Muscle of back (tissue), 11 donors: ENCODE data around the gene HOXD3. TPM values are rescaled to one million over a fixed set of nuclear protein-coding genes. Genes with fewer than 3 reads are reported as not detected.

Source experiments
- DNase-seq, 3 donors: peaks; one replicate each; pipeline versions ENCODE4 v3.0.0 to v3.0.0-alpha.2; 2013
- polyA plus RNA-seq, 10 donors: library from polyadenylated mRNA; unstranded; fragments of 120-200 nt; gene quantifications; one replicate each; pipeline ENCODE4 v1.2.1, GENCODE V29; 2013; ENCODE audit not compliant: insufficient read length in 10 of 10

Gene HOXD3
- polyA plus RNA-seq, 10 donors: 2.2 to 5.9 (median 3.2) TPM

- DNase-seq: no peak
These were observed 36.5 kb upstream of the HOXD3 start for GRCh38 chr2:176120364-176121189.

DNA sequence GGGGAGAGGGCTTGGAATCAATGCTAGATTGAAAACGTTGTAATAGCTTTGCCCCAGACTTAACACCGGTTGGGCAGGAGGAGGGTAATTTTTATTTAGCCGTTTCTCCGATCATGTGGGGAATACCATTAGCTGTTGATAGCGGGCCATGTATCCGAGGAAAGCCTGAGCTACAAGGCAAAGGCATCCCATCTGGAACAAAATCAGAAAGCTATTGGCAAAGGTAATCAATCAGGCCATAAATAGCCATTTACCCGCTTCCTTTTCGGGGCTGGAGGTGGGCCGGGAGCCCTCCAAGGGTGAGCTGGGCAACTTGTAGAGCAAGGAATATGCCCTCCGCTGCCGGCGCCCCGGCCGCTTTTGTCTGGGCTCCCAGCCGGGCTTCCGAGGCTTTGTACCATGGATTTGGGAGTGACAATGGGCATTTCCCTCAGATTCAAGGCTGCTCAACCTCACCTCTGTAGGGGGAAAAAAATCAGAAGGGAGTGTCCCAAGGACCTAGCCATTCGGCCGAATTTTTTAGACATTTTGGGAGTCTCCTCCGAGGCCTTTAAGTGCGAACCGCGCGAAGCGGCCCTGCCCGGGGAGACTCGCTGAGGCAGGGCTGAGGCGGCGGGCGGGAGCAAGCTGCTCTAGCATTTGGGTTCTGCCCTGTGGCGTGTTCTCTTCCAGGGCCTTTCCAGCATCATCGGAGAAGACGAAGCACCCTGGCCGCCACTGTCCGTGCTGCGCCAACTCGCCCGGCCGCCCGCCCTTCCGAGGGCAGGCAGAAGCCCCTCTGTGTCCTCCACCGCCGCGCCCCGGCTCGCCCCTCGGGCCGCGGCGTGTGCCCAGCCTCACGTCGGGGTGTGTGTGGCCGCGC is 35.7 kb upstream of the HOXD3 start:
- no peak for DNase-seq

GRCh38 chr2:176122052-176122682 is 34.9 kb upstream of the HOXD3 start:
- peak in 2 of 3 donors; percentile 61 to 85 for DNase-seq

DNA sequence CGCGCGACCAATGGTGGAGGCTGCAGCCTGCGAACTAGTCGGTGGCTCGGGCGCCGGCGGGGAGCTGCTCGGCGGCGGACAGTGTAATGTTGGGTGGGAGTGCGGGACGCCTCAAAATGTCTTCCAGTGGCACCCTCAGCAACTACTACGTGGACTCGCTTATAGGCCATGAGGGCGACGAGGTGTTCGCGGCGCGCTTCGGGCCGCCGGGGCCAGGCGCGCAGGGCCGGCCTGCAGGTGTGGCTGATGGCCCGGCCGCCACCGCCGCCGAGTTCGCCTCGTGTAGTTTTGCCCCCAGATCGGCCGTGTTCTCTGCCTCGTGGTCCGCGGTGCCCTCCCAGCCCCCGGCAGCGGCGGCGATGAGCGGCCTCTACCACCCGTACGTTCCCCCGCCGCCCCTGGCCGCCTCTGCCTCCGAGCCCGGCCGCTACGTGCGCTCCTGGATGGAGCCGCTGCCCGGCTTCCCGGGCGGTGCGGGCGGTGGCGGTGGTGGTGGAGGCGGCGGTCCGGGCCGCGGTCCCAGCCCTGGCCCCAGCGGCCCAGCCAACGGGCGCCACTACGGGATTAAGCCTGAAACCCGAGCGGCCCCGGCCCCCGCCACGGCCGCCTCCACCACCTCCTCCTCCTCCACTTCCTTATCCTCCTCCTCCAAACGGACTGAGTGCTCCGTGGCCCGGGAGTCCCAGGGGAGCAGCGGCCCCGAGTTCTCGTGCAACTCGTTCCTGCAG is 34.3 kb upstream of the HOXD3 start, which contains the start of gene HOXD9:
Gene HOXD9 (plus strand): TSS at position 37 of the 728 bp plus-strand sequence. CDS start 50 bp downstream, at position 87.
- peak in 2 of 3 donors; percentile 86 to 96 for DNase-seq

- peak in 1 of 3 donors; percentile 84 for DNase-seq
These were observed 33.5 kb upstream of the HOXD3 start for GRCh38 chr2:176123411-176124109.

GRCh38 chr2:176124110-176124946 is 32.8 kb upstream of the HOXD3 start:
- DNase-seq: no peak

DNA sequence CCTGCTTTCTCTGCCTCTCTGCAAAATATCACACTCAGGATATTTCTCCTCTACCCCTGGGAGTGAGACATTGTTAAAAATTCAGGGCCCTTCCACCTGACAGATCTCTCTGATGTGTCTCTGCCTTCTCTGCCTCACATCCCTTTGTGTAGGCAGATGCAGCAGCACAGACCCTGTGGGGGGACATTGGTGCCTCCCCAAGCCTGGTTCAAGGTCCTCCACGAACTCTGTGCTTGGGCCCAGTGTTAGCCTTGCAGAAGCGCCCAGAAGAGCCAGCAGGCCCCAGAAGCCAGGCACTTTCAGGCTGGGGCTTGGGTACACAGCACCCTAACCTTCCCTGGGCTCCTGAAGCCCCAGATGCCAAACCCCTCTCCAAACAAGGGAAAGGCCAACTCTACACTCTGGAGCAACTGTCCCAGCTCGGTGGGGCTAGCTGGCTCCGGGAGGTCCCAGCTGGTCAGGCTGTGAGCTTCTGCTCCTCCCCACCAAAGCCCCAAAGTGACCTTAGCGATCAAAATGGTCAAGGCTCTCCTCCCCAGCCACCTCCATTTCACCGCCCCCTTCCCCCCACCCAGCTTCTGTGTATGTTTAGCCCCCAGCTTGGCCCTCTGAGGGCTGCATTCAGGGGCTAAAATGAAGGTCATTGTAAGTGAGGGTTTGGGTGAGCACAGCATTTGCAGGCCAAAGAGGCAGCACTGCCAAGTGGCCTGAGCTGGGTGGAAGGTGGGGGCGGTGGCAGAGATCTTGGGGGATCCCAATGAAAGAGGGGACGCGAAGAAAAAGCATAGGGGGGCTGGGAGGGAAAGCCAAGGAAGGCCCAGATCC is 31.9 kb upstream of the HOXD3 start:
- no peak for DNase-seq

GRCh38 chr2:176125772-176126054 is 31.4 kb upstream of the HOXD3 start:
- DNase-seq: no peak

DNA sequence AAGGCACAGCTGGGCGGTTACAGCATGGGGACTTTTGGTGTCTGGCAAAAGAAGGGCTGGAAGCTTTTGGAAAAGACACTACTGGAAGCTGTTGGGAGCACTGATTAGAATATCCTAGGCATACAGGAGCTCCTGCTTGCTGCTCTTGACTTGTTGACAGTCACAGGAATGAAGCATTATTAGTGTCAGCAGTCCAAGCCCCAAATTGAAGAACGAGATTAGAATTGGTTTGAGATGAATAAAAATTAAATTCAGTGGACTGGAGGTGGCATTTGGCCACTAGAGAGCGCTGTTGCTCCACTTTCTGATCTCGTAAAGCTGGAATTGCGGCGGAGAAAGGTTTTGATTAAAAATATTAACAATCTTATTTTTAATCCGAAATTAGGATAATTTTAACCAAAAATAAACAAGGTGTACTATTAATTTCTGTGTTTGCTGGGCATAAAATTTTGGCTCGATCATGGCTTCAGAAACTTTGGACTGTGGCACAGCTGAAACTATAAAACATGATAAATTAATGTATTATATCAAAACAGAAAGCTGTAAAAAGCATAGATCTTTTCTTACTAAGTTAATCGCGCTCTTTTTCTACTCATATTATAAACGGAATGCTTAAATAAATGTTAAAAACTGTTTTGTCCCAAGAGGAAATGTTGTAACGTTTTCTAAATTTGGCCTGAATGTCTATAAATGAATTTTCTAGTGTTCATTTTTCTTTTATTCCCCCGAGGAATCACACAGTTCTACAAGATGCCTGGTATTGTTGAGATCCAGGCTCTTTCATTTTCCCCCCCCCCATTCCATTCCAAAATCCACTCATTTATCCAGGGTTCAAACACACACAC is 30.0 kb upstream of the HOXD3 start:
- peak in 2 of 3 donors; percentile 87 to 88 for DNase-seq

GRCh38 chr2:176127774-176128072 is 29.4 kb upstream of the HOXD3 start:
- DNase-seq: no peak

- DNase-seq: peak in 2 of 3 donors; percentile 76 to 93
These were observed 28.7 kb upstream of the HOXD3 start for GRCh38 chr2:176128172-176128981.

DNA sequence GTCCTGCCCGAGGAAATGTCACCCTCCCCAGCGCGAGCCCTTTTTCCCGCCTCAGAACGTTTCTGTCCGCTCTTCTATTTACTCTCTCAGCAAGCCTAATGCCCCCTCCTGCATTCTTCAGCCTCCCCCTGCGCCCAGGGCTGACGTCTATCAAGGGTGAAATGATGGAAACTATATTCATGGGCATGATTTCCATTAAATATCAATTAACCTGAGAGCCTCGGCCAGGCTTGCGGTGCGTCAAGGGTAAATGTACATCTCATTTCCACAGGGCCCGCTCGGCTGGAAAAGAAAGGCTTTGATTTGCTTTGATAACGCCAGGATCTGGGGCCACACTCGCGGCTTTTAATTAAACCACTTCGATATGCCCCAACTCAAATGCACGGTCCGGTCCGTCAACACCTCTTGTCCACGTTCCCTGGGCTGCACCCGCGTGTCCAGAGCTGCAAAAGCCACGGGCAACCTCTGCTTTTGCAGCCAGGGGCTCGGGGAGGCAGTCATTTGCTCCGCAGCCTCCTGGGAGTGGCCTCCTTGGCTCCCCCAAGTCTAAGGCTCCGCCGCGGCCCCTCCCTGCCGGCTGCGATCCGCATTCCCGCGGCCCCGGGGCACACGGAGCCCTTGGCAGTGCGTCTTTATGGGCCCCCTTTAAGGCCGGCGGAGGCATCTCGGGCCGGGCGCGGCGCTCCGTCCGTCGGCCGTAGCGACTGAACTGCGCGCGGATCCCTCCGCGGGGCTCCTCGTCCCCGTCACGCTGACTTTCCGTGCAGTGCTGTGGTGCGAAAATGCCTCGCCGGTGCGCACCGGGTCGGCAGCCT is 27.9 kb upstream of the HOXD3 start, which contains the start of gene HOXD8:
Gene HOXD8 (plus strand): TSS at position 724 of the 815 bp plus-strand sequence. CDS start 662 bp downstream, outside the sequence.
- DNase-seq: peak; percentile 92 to 96 (median 94)

- no peak for DNase-seq
These were observed 27.3 kb upstream of the HOXD3 start for GRCh38 chr2:176129813-176130146.

GRCh38 chr2:176130147-176130956 is 26.8 kb upstream of the HOXD3 start:
- DNase-seq: peak in 2 of 3 donors; percentile 89 to 90
